Smooth muscle cell (in vitro differentiated cells): ENCODE measurements around the gene CHIT1. TPM values are rescaled to one million over a fixed set of nuclear protein-coding genes. Genes with fewer than 3 reads are reported as not detected.

Source experiments
- DNase-seq: peaks from one replicate; lab custom pipeline; 2025; ENCODE audit not compliant: unreplicated experiment; lab: John Stamatoyannopoulos, UW
- H2AFZ ChIP-seq: fragments of 200-600 bp; sonication (generic); 2 replicates; pipeline ENCODE4 v1.6.0; 2016; ENCODE audit warnings: antibody characterized with exemption, low read depth, mild to moderate bottlenecking
- H3F3A ChIP-seq: fragments of 200-600 bp; sonication (generic); 2 replicates; pipeline ENCODE4 v1.6.0; 2017; ENCODE audit warnings: antibody characterized with exemption, low read depth
- H3K27ac ChIP-seq: fragments of 200-600 bp; sonication (generic); 2 replicates; pipeline ENCODE4 v1.5.1; 2016; ENCODE audit warnings: low read depth, mild to moderate bottlenecking
- H3K27me3 ChIP-seq: fragments of 200-600 bp; sonication (generic); 2 replicates; pipeline ENCODE4 v1.6.1; 2016; ENCODE audit warnings: low read depth, mild to moderate bottlenecking
- H3K36me3 ChIP-seq: fragments of 200-600 bp; sonication (generic); 2 replicates; pipeline ENCODE4 v1.5.1; 2016; ENCODE audit warnings: low read depth
- H3K4me1 ChIP-seq: fragments of 200-600 bp; sonication (generic); 2 replicates; pipeline ENCODE4 v1.5.1; 2016; ENCODE audit warnings: low read depth
- H3K4me2 ChIP-seq: fragments of 200-600 bp; sonication (generic); 2 replicates; pipeline ENCODE4 v1.6.0; 2016; ENCODE audit warnings: mild to moderate bottlenecking
- H3K4me3 ChIP-seq: fragments of 200-600 bp; sonication (generic); 2 replicates; pipeline ENCODE4 v1.5.1; 2016; ENCODE audit warnings: mild to moderate bottlenecking
- H3K79me2 ChIP-seq: fragments of 200-600 bp; sonication (generic); 2 replicates; pipeline ENCODE4 v1.6.0; 2016; ENCODE audit warnings: low read depth, mild to moderate bottlenecking
- H3K9ac ChIP-seq: fragments of 200-600 bp; sonication (generic); 2 replicates; pipeline ENCODE4 v1.6.0; 2016; ENCODE audit warnings: low read depth
- H3K9me3 ChIP-seq: fragments of 200-600 bp; sonication (generic); replicated peaks from 2 replicates; pipeline ENCODE4 v1.5.1; 2016; ENCODE audit warnings: low read depth
- H4K20me1 ChIP-seq: fragments of 200-600 bp; sonication (generic); 2 replicates; pipeline ENCODE4 v1.6.0; 2016; ENCODE audit warnings: low read depth
- WGBS: methylation state at CpG from one replicate; pipeline ENCODE4 v1.1.7; 2016; ENCODE audit warnings: low lambda C conversion rate; 5-methylcytosine and 5-hydroxymethylcytosine counted together
- polyA plus RNA-seq: library from polyadenylated mRNA; unstranded; fragments of >200 nt; fragmentation: Nextera tagmentation; extraction: Ambion mirVana; gene quantifications from 2 replicates; pipeline ENCODE4 v1.2.1, GENCODE V29; 2016
- total RNA-seq: library from RNA; depleted of rRNA; stranded (reverse); fragments of >200 nt; gene quantifications from 2 replicates; pipeline ENCODE4 v1.2.3, GENCODE V29; 2014
- TF ChIP-seq, protein P1 (sequence below): fragments of 200-600 bp; sonication (generic); IDR thresholded peaks from 2 replicates; pipeline ENCODE4 v1.5.1; 2017; ENCODE audit warnings: borderline replicate concordance, mild to moderate bottlenecking, antibody characterized with exemption; ENCODE audit not compliant: insufficient read depth, poor library complexity, severe bottlenecking

Gene CHIT1
- total and polyA plus RNA-seq, 2 experiments from 2014 or later = not detected

GRCh38 chr1:203196371-203196770 is 33.1 kb downstream of the CHIT1 start:
- H3K27ac ChIP-seq = peak overlapping the region; percentile 34
- TF ChIP-seq, protein P1, sequence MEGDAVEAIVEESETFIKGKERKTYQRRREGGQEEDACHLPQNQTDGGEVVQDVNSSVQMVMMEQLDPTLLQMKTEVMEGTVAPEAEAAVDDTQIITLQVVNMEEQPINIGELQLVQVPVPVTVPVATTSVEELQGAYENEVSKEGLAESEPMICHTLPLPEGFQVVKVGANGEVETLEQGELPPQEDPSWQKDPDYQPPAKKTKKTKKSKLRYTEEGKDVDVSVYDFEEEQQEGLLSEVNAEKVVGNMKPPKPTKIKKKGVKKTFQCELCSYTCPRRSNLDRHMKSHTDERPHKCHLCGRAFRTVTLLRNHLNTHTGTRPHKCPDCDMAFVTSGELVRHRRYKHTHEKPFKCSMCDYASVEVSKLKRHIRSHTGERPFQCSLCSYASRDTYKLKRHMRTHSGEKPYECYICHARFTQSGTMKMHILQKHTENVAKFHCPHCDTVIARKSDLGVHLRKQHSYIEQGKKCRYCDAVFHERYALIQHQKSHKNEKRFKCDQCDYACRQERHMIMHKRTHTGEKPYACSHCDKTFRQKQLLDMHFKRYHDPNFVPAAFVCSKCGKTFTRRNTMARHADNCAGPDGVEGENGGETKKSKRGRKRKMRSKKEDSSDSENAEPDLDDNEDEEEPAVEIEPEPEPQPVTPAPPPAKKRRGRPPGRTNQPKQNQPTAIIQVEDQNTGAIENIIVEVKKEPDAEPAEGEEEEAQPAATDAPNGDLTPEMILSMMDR = no peak
- H3K9ac ChIP-seq = no peak overlapping the region
- H3K27me3 ChIP-seq = no peaks in the 10 kb centered on the region
- no peak overlapping the region for H3K4me2 ChIP-seq
- peaks cover 20% of the 10 kb centered on the region for H3F3A ChIP-seq
- no peak overlapping the region for H3K4me3 ChIP-seq
- peaks cover 16% of the 10 kb centered on the region for H3K4me1 ChIP-seq
- H2AFZ ChIP-seq = no peak overlapping the region
- H3K36me3 ChIP-seq = no peaks in the 10 kb centered on the region
- 90% methylated on average over 3 of the region's 3 CpGs for WGBS
- no peak for DNase-seq
- H4K20me1 ChIP-seq = no peaks in the 10 kb centered on the region
- H3K79me2 ChIP-seq = no peaks in the 10 kb centered on the region
- no peaks in the 10 kb centered on the region for H3K9me3 ChIP-seq

DNA sequence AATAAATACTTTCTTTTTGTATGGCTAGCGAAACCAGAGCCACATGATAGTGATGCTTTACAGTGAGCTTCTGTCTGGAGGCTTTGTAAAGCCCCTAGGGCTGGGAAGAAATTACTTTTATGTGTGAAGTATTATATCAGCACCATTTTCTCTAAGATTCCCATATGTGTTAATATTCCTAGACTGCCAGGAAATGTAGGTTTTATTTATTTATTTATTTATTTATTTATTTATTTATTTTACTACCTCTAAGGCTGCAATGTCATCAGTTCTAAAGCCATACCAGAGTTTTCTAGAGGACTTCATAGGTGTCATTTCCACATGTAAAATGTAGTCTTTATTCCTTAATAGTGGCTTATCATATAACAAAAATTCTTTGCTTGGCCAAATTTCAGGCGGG is 38.5 kb downstream of the CHIT1 start:
- H3K36me3 ChIP-seq = no peaks in the 10 kb centered on the region
- 98% methylated on average over 2 of the region's 2 CpGs for WGBS
- no peaks in the 10 kb centered on the region for H4K20me1 ChIP-seq
- H3K4me3 ChIP-seq = no peak overlapping the region
- TF ChIP-seq, protein P1 = no peak
- no peaks in the 10 kb centered on the region for H3K27me3 ChIP-seq
- H2AFZ ChIP-seq = no peak overlapping the region
- no peak overlapping the region for H3K27ac ChIP-seq
- peaks cover 15% of the 10 kb centered on the region for H3F3A ChIP-seq
- no peak overlapping the region for H3K9ac ChIP-seq
- no peaks in the 10 kb centered on the region for H3K9me3 ChIP-seq
- DNase-seq = no peak
- H3K79me2 ChIP-seq = no peaks in the 10 kb centered on the region
- H3K4me2 ChIP-seq = no peak overlapping the region
- H3K4me1 ChIP-seq = peaks cover 23% of the 10 kb centered on the region

DNA sequence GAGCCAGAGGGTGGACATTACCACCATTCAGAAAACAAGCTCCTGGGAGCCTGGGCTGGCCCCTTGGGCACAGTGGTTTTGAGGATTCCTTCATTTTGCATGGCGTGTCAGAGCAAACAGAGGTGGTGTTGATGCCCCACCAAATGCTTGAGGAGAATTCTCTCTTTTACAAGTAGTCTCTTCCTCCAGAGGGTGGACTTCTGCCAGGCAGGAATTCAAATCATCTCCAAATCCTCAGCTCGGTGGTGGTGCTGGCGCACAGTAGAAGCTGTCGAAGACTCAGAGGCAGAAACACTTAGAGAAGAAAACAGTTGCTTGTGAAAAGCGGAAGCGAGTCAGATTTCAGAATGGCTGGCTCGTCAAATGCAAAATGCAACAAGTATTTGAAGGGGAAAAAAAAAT is 39.5 kb downstream of the CHIT1 start:
- Histone ChIP-seq H3K9me3 (no peaks in the 10 kb centered on the region), H3F3A (peaks cover 15% of the 10 kb centered on the region), H3K27me3 (no peaks in the 10 kb centered on the region), H3K4me1 (peaks cover 28% of the 10 kb centered on the region), H3K4me2 (peak overlapping the region; percentile 10), H3K9ac (no peak overlapping the region), H2AFZ (peak overlapping the region; percentile 22), H3K36me3 (no peaks in the 10 kb centered on the region), H3K27ac (peak overlapping the region; percentile 1), H3K4me3 (no peak overlapping the region), H3K79me2 (no peaks in the 10 kb centered on the region), H4K20me1 (no peaks in the 10 kb centered on the region)
- TF ChIP-seq, protein P1 = no peak
- WGBS = 50% methylated on average over 7 of the region's 7 CpGs
- no peak for DNase-seq

DNA sequence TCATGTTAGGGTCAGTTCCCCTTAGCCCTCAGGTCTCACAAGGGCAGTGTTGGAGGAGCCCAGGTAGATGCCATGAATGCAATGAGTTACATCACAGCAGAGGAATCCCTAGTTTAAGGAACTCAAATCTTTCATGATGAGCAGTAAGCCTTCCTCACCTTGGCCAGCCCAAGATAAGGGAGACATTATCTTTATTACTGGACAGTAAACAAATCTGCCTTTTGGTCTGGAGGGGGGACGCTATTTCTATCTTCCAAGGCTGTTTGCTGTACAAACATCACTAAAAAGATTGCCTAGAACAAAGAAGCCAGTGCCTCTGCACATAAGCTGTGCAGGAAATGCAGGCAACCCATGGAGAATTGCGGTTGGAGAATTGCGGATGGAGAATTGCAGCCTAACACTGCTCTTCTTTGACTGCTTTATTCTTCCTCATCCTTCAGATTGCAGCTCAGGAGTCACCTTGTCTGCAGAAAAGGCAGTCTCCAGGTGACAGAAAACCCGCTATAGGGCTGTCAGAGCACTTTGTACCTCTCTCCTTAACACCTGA is 40.7 kb downstream of the CHIT1 start:
- Histone ChIP-seq H3K4me1 (peaks cover 28% of the 10 kb centered on the region), H3K4me2 (no peak overlapping the region), H3K9ac (no peak overlapping the region), H3F3A (peaks cover 15% of the 10 kb centered on the region), H2AFZ (no peak overlapping the region), H4K20me1 (no peaks in the 10 kb centered on the region), H3K27ac (peak overlapping the region; percentile 56), H3K9me3 (no peaks in the 10 kb centered on the region), H3K79me2 (no peaks in the 10 kb centered on the region), H3K36me3 (no peaks in the 10 kb centered on the region), H3K4me3 (no peak overlapping the region), H3K27me3 (no peaks in the 10 kb centered on the region)
- 71% methylated on average over 4 of the region's 4 CpGs for WGBS
- no peak for DNase-seq
- TF ChIP-seq, protein P1 = no peak
